Activated naive CD8-positive, alpha-beta T cell treated with anti-CD3 and anti-CD28 coated beads, Interleukin-2, amount 50 U/mL, for 16 hours (primary cell): Measurements from ENCODE around the gene CACUL1.

Source experiments
- DNase-seq: peaks from one replicate; pipeline ENCODE4 v3.0.0-alpha.2; 2020; ENCODE audit warnings: low read depth, low spot score

The CACUL1 gene

GRCh38 chr10:118732245-118733165 is 22.3 kb downstream of the CACUL1 start:
- no peak for DNase-seq

- DNase-seq: no peak
Measured at GRCh38 chr10:118730756-118731456, 23.9 kb downstream of the CACUL1 start.

- no peak for DNase-seq
Measured at GRCh38 chr10:118729641-118730258, 25.0 kb downstream of the CACUL1 start.

- DNase-seq: no peak
Measured at GRCh38 chr10:118729200-118729599, 25.6 kb downstream of the CACUL1 start.

GRCh38 chr10:118725886-118726500 is 28.8 kb downstream of the CACUL1 start:
- DNase-seq: no peak

GRCh38 chr10:118723466-118723865 is 31.3 kb downstream of the CACUL1 start:
- DNase-seq: no peak

- no peak for DNase-seq
Measured at GRCh38 chr10:118721539-118721876, 33.3 kb downstream of the CACUL1 start.

GRCh38 chr10:118720685-118721538 is 33.9 kb downstream of the CACUL1 start:
- peak; percentile 42 for DNase-seq

GRCh38 chr10:118714366-118714765 is 40.4 kb downstream of the CACUL1 start:
- DNase-seq: no peak

GRCh38 chr10:118712930-118713634 is 41.7 kb downstream of the CACUL1 start:
- no peak for DNase-seq

GRCh38 chr10:118712080-118712479 is 42.7 kb downstream of the CACUL1 start:
- DNase-seq: no peak

- DNase-seq: no peak
Measured at GRCh38 chr10:118710487-118710886, 44.3 kb downstream of the CACUL1 start.

GRCh38 chr10:118708571-118708970 is 46.2 kb downstream of the CACUL1 start:
- DNase-seq: no peak

- DNase-seq: no peak
Measured at GRCh38 chr10:118704711-118705110, 50.1 kb downstream of the CACUL1 start.

GRCh38 chr10:118701529-118702323 is 53.0 kb downstream of the CACUL1 start:
- DNase-seq: no peak

- peak; percentile 75 for DNase-seq
Measured at GRCh38 chr10:118698421-118698820, 56.3 kb downstream of the CACUL1 start.

GRCh38 chr10:118694848-118695247 is 59.9 kb downstream of the CACUL1 start:
- no peak for DNase-seq

GRCh38 chr10:118692872-118693271 is 61.9 kb downstream of the CACUL1 start:
- no peak for DNase-seq

GRCh38 chr10:118689070-118689858 is 65.5 kb downstream of the CACUL1 start:
- no peak for DNase-seq
